ENCODE data around the gene MRPL55. TPM values are rescaled to one million over a fixed set of nuclear protein-coding genes. Genes with fewer than 3 reads are reported as not detected.

Gene MRPL55
- 47.5 TPM for polyA plus RNA-seq (2013, experiment 1 of 2)
- polyA plus RNA-seq (2013, experiment 2 of 2) = 53.4 TPM

- H3K4me3 ChIP-seq (ENCODE audit: low read length) = peak within 1 kb of the TSS; percentile 87
- peak within 1 kb of the TSS; percentile 66 for H3K27ac ChIP-seq (ENCODE audit: low read depth, low read length)
- H3K4me1 ChIP-seq (ENCODE audit: insufficient read depth, low read length) = 0 out of 2 replicates have a peak, but pooled peaks cover 5% of the 10 kb centered on the region
- peaks cover 13% of the 10 kb centered on the region for H3K27me3 ChIP-seq (ENCODE audit: insufficient read depth, low read length)
- 1% methylated on average over 66 of the region's 66 CpGs for WGBS
- peaks cover 16% of the 10 kb centered on the region for H3K36me3 ChIP-seq (ENCODE audit: insufficient read depth, low read length)
- peak within 1 kb of the TSS; percentile 84 for H3K9ac ChIP-seq (ENCODE audit: low read depth, low read length)
- H3K9me3 ChIP-seq (ENCODE audit: insufficient read depth, low read depth, low read length) = no peaks in the 10 kb centered on the region
Measured at GRCh38 chr1:228109073-228109961, at the start of gene MRPL55. Gene MRPL55, minus strand, starts transcription at chr1:228109299. Its CDS starts 1,039 bp downstream, at chr1:228108260.

- Histone ChIP-seq H3K9me3 (ENCODE audit: insufficient read depth, low read depth, low read length) (no peaks in the 10 kb centered on the region), H3K36me3 (ENCODE audit: insufficient read depth, low read length) (no peaks in the 10 kb centered on the region), H3K27me3 (ENCODE audit: insufficient read depth, low read length) (peaks cover 15% of the 10 kb centered on the region), H3K4me3 (ENCODE audit: low read length) (no peak overlapping the region), H3K27ac (ENCODE audit: low read depth, low read length) (no peak overlapping the region), H3K4me1 (ENCODE audit: insufficient read depth, low read length) (0 out of 2 replicates have a peak, but pooled peaks cover 8% of the 10 kb centered on the region), H3K9ac (ENCODE audit: low read depth, low read length) (no peak overlapping the region)
- WGBS = 95% methylated on average over 98 of the region's 98 CpGs
Measured at GRCh38 chr1:228158151-228159007, 49.3 kb upstream of the MRPL55 start.

GRCh38 chr1:228157729-228158126, 48.6 kb upstream of the MRPL55 start:
- 0 out of 2 replicates have a peak, but pooled peaks cover 7% of the 10 kb centered on the region for H3K4me1 ChIP-seq (ENCODE audit: insufficient read depth, low read length)
- H3K4me3 ChIP-seq (ENCODE audit: low read length) = no peak overlapping the region
- peaks cover 15% of the 10 kb centered on the region for H3K27me3 ChIP-seq (ENCODE audit: insufficient read depth, low read length)
- 94% methylated on average over 43 of the region's 43 CpGs for WGBS
- H3K36me3 ChIP-seq (ENCODE audit: insufficient read depth, low read length) = no peaks in the 10 kb centered on the region
- no peak overlapping the region for H3K27ac ChIP-seq (ENCODE audit: low read depth, low read length)
- H3K9me3 ChIP-seq (ENCODE audit: insufficient read depth, low read depth, low read length) = no peaks in the 10 kb centered on the region
- H3K9ac ChIP-seq (ENCODE audit: low read depth, low read length) = no peak overlapping the region

GRCh38 chr1:228156941-228157728, 48.0 kb upstream of the MRPL55 start:
- Histone ChIP-seq H3K36me3 (ENCODE audit: insufficient read depth, low read length) (no peaks in the 10 kb centered on the region), H3K4me1 (ENCODE audit: insufficient read depth, low read length) (0 out of 2 replicates have a peak, but pooled peaks cover 1% of the 10 kb centered on the region), H3K9ac (ENCODE audit: low read depth, low read length) (no peak overlapping the region), H3K27ac (ENCODE audit: low read depth, low read length) (no peak overlapping the region), H3K27me3 (ENCODE audit: insufficient read depth, low read length) (peaks cover 15% of the 10 kb centered on the region), H3K4me3 (ENCODE audit: low read length) (no peak overlapping the region), H3K9me3 (ENCODE audit: insufficient read depth, low read depth, low read length) (no peaks in the 10 kb centered on the region)
- 92% methylated on average over 24 of the region's 24 CpGs for WGBS

- Histone ChIP-seq H3K9ac (ENCODE audit: low read depth, low read length) (no peak overlapping the region), H3K9me3 (ENCODE audit: insufficient read depth, low read depth, low read length) (no peaks in the 10 kb centered on the region), H3K27me3 (ENCODE audit: insufficient read depth, low read length) (peaks cover 15% of the 10 kb centered on the region), H3K27ac (ENCODE audit: low read depth, low read length) (no peak overlapping the region), H3K36me3 (ENCODE audit: insufficient read depth, low read length) (no peaks in the 10 kb centered on the region), H3K4me3 (ENCODE audit: low read length) (no peak overlapping the region), H3K4me1 (ENCODE audit: insufficient read depth, low read length) (no peaks in the 10 kb centered on the region)
- 89% methylated on average over 9 of the region's 9 CpGs for WGBS
Measured at GRCh38 chr1:228156515-228156881, 47.4 kb upstream of the MRPL55 start.

- H3K27ac ChIP-seq (ENCODE audit: low read depth, low read length) = no peak overlapping the region
- H3K9me3 ChIP-seq (ENCODE audit: insufficient read depth, low read depth, low read length) = no peaks in the 10 kb centered on the region
- H3K36me3 ChIP-seq (ENCODE audit: insufficient read depth, low read length) = no peaks in the 10 kb centered on the region
- H3K4me3 ChIP-seq (ENCODE audit: low read length) = no peak overlapping the region
- H3K9ac ChIP-seq (ENCODE audit: low read depth, low read length) = no peak overlapping the region
- H3K4me1 ChIP-seq (ENCODE audit: insufficient read depth, low read length) = no peaks in the 10 kb centered on the region
- peaks cover 15% of the 10 kb centered on the region for H3K27me3 ChIP-seq (ENCODE audit: insufficient read depth, low read length)
- 91% methylated on average over 16 of the region's 16 CpGs for WGBS
Measured at GRCh38 chr1:228155596-228156514, 46.8 kb upstream of the MRPL55 start.

GRCh38 chr1:228154670-228155571, 45.8 kb upstream of the MRPL55 start:
- Histone ChIP-seq H3K4me3 (ENCODE audit: low read length) (no peak overlapping the region), H3K27me3 (ENCODE audit: insufficient read depth, low read length) (peaks cover 15% of the 10 kb centered on the region), H3K36me3 (ENCODE audit: insufficient read depth, low read length) (no peaks in the 10 kb centered on the region), H3K9me3 (ENCODE audit: insufficient read depth, low read depth, low read length) (no peaks in the 10 kb centered on the region), H3K27ac (ENCODE audit: low read depth, low read length) (no peak overlapping the region), H3K9ac (ENCODE audit: low read depth, low read length) (no peak overlapping the region), H3K4me1 (ENCODE audit: insufficient read depth, low read length) (no peaks in the 10 kb centered on the region)
- 86% methylated on average over 20 of the region's 20 CpGs for WGBS

GRCh38 chr1:228154021-228154669, 45.0 kb upstream of the MRPL55 start:
- Histone ChIP-seq H3K4me1 (ENCODE audit: insufficient read depth, low read length) (0 out of 2 replicates have a peak, but pooled peaks cover 2% of the 10 kb centered on the region), H3K9ac (ENCODE audit: low read depth, low read length) (no peak overlapping the region; the same call in 1 of the 2 replicates), H3K27ac (ENCODE audit: low read depth, low read length) (no peak overlapping the region), H3K36me3 (ENCODE audit: insufficient read depth, low read length) (no peaks in the 10 kb centered on the region), H3K9me3 (ENCODE audit: insufficient read depth, low read depth, low read length) (no peaks in the 10 kb centered on the region), H3K27me3 (ENCODE audit: insufficient read depth, low read length) (peaks cover 14% of the 10 kb centered on the region), H3K4me3 (ENCODE audit: low read length) (no peak overlapping the region)
- 88% methylated on average over 11 of the region's 11 CpGs for WGBS

- Histone ChIP-seq H3K4me1 (ENCODE audit: insufficient read depth, low read length) (0 out of 2 replicates have a peak, but pooled peaks cover 5% of the 10 kb centered on the region), H3K4me3 (ENCODE audit: low read length) (no peak overlapping the region), H3K36me3 (ENCODE audit: insufficient read depth, low read length) (no peaks in the 10 kb centered on the region), H3K9ac (ENCODE audit: low read depth, low read length) (no peak overlapping the region), H3K9me3 (ENCODE audit: insufficient read depth, low read depth, low read length) (no peaks in the 10 kb centered on the region), H3K27me3 (ENCODE audit: insufficient read depth, low read length) (peaks cover 3% of the 10 kb centered on the region; the same call in 1 of the 2 replicates), H3K27ac (ENCODE audit: low read depth, low read length) (no peak overlapping the region)
- 78% methylated on average over 3 of the region's 3 CpGs for WGBS
Measured at GRCh38 chr1:228152918-228153258, 43.8 kb upstream of the MRPL55 start.
